Measurements from ENCODE around the gene MPPE1. TPM values are rescaled to one million over a fixed set of nuclear protein-coding genes. Genes with fewer than 3 reads are reported as not detected.
A peak's percentile ranks its signal among the peaks of the same experiment; 100 is the strongest.

The MPPE1 gene
- total and polyA plus RNA-seq, 10 of the 15 experiments (the other 5 are each of a cell fraction or from before 2014, with no cell fraction given) = 13.8 to 34.5 (median 27.6) TPM

GRCh38 chr18:11861583-11862288, 46.4 kb downstream of the MPPE1 start:
- no peaks in the 10 kb centered on the region for H3K4me1 ChIP-seq (ENCODE audit: control insufficient read depth, insufficient read depth, low read length)
- no peaks in the 10 kb centered on the region for H3K36me3 ChIP-seq (ENCODE audit: control insufficient read depth in 2 of 2, insufficient read depth in 2 of 2, low read length in 1 of 2)
- H3K4me3 ChIP-seq = no peak overlapping the region
- no peak overlapping the region for H3K27ac ChIP-seq (ENCODE audit: control insufficient read depth, insufficient read depth)
- RAD21 ChIA-PET (ENCODE audit: unreplicated experiment) = no interaction called here
- TF ChIP-seq TAF1 (IDR thresholded peaks at IDR 0.05; ENCODE audit: borderline replicate concordance, low read depth, low read length) (no peak), CTCF (IDR thresholded peaks at IDR 0.05 in 2 of 3, conservative IDR thresholded peaks at IDR 0.05 in 1 of 3; ENCODE audit: control insufficient read depth in 2 of 3, extremely low read depth in 1 of 3, insufficient read depth in 1 of 3, low read depth in 3 of 3, low read length in 3 of 3) (no peak), TCF3 (IDR thresholded peaks at IDR 0.05; ENCODE audit: borderline replicate concordance, insufficient read depth, low read depth, low read length) (peak; percentile 72; the same call in 1 of the 2 replicates), E2F8 (IDR thresholded peaks at IDR 0.05; ENCODE audit: low read depth, partially characterized antibody) (no peak), E4F1 (IDR thresholded peaks at IDR 0.05; ENCODE audit: borderline replicate concordance, partially characterized antibody) (no peak), PBX3 (IDR thresholded peaks at IDR 0.05; ENCODE audit: insufficient replicate concordance, low read depth, low read length) (peak; percentile 14), MTA3 (IDR thresholded peaks at IDR 0.05; ENCODE audit: borderline replicate concordance, low read length) (no peak), BCL3 (IDR thresholded peaks at IDR 0.05; ENCODE audit: borderline replicate concordance, insufficient read depth, low read depth, low read length, poor library complexity, severe bottlenecking) (peak; percentile 99)
- H3K27me3 ChIP-seq (replicated peaks in 1 of 2; ENCODE audit: control insufficient read depth in 2 of 2, insufficient read depth in 2 of 2, low read length in 1 of 2) = no peaks in the 10 kb centered on the region; a peak in 2 of 4 replicates
- H3K9me3 ChIP-seq (replicated peaks; ENCODE audit: control insufficient read depth, insufficient read depth, low read length) = no peaks in the 10 kb centered on the region
- POLR2A ChIA-PET = no interaction called here
- no peaks in the 10 kb centered on the region for H4K20me1 ChIP-seq (ENCODE audit: control insufficient read depth, insufficient read depth)
- H3K9ac ChIP-seq (ENCODE audit: control insufficient read depth, insufficient read depth, low read length) = no peak overlapping the region
- 53% methylated on average over 19 of the region's 20 CpGs for WGBS (ENCODE audit: insufficient coverage, insufficient replicate concordance, low lambda C conversion rate, missing lambda C conversion rate)
- no TSS peak for BruUV-seq (replicated peaks)
- intact Hi-C loops (cut with micrococcal nuclease; ENCODE audit: unreplicated experiment) = no loop called here
- in situ Hi-C loops (cut with MboI) = no loop called here
- FAIRE-seq (no peak), ATAC-seq (no peak), DNase-seq (ENCODE audit: low read depth, low spot score) (no peak)
- SMC1A ChIA-PET (ENCODE audit: uncharacterized antibody, unreplicated experiment) = no interaction called here
- no peaks in the 10 kb centered on the region for H3K79me2 ChIP-seq (ENCODE audit: control insufficient read depth, insufficient read depth, low read length)
- H3K4me2 ChIP-seq (ENCODE audit: control insufficient read depth, insufficient read depth) = no peak overlapping the region
- CTCF ChIA-PET = no interaction called here
- H2AFZ ChIP-seq (ENCODE audit: control insufficient read depth, low read depth, low read length) = no peak overlapping the region

All from GM12878 (cell line).